Panc1 (cell line): ENCODE data around the gene PKP4.

Source experiments
- POLR2AphosphoS5 ChIP-seq: IDR thresholded peaks from 2 replicates; pipeline ENCODE4 v1.6.1; 2012; ENCODE audit warnings: mild to moderate bottlenecking, low read depth, low read length, moderate library complexity
- TCF7L2 ChIP-seq: IDR thresholded peaks from 2 replicates; pipeline ENCODE4 v1.6.1; 2011; ENCODE audit warnings: mild to moderate bottlenecking, low read depth, low read length, inconsistent platforms
- TF ChIP-seq, protein P1 (sequence below): fragments of 450-650 bp; IDR thresholded peaks from 2 replicates; pipeline ENCODE4 v1.5.1; 2017; ENCODE audit warnings: mild to moderate bottlenecking
- TF ChIP-seq, protein P2 (sequence below), 2 experiments: IDR thresholded peaks; 2 replicates each; pipeline ENCODE4 v1.6.1; 2011 to 2012; ENCODE audit warnings: low read depth in 2 of 2, control low read depth in 1 of 2, low read length in 1 of 2, mild to moderate bottlenecking in 1 of 2, moderate library complexity in 1 of 2; ENCODE audit not compliant: insufficient read depth in 1 of 2

DNA sequence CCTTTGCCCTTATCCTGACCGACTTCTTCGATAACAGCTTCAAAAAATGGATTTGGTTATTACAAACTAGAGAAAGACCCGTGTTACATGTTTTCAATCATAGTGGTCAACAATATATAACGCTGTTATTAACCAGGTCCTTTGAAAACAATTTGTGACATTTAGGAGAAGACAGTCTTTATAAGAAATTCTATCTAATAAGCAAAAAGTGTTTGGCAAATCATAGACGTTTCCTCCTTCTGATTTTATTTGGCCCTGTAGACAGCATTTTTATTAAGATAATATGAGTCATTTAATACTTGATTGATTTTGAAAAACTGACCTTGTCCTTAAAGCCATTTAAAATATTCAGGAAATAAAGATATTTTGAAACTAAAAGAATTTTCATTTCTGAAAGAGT is 177.9 kb downstream of the PKP4 start:
- TF ChIP-seq, protein P1, sequence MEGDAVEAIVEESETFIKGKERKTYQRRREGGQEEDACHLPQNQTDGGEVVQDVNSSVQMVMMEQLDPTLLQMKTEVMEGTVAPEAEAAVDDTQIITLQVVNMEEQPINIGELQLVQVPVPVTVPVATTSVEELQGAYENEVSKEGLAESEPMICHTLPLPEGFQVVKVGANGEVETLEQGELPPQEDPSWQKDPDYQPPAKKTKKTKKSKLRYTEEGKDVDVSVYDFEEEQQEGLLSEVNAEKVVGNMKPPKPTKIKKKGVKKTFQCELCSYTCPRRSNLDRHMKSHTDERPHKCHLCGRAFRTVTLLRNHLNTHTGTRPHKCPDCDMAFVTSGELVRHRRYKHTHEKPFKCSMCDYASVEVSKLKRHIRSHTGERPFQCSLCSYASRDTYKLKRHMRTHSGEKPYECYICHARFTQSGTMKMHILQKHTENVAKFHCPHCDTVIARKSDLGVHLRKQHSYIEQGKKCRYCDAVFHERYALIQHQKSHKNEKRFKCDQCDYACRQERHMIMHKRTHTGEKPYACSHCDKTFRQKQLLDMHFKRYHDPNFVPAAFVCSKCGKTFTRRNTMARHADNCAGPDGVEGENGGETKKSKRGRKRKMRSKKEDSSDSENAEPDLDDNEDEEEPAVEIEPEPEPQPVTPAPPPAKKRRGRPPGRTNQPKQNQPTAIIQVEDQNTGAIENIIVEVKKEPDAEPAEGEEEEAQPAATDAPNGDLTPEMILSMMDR, result no peak
- no peak for TF ChIP-seq POLR2AphosphoS5
- TF ChIP-seq, protein P2, sequence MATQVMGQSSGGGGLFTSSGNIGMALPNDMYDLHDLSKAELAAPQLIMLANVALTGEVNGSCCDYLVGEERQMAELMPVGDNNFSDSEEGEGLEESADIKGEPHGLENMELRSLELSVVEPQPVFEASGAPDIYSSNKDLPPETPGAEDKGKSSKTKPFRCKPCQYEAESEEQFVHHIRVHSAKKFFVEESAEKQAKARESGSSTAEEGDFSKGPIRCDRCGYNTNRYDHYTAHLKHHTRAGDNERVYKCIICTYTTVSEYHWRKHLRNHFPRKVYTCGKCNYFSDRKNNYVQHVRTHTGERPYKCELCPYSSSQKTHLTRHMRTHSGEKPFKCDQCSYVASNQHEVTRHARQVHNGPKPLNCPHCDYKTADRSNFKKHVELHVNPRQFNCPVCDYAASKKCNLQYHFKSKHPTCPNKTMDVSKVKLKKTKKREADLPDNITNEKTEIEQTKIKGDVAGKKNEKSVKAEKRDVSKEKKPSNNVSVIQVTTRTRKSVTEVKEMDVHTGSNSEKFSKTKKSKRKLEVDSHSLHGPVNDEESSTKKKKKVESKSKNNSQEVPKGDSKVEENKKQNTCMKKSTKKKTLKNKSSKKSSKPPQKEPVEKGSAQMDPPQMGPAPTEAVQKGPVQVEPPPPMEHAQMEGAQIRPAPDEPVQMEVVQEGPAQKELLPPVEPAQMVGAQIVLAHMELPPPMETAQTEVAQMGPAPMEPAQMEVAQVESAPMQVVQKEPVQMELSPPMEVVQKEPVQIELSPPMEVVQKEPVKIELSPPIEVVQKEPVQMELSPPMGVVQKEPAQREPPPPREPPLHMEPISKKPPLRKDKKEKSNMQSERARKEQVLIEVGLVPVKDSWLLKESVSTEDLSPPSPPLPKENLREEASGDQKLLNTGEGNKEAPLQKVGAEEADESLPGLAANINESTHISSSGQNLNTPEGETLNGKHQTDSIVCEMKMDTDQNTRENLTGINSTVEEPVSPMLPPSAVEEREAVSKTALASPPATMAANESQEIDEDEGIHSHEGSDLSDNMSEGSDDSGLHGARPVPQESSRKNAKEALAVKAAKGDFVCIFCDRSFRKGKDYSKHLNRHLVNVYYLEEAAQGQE (IDR thresholded peaks at IDR 0.05; ENCODE audit: insufficient read depth in 1 of 2, low read depth in 2 of 2, low read length in 1 of 2), result no peak
- no peak for TF ChIP-seq TCF7L2
